ENCODE results near the gene ANKK1.

DNA sequence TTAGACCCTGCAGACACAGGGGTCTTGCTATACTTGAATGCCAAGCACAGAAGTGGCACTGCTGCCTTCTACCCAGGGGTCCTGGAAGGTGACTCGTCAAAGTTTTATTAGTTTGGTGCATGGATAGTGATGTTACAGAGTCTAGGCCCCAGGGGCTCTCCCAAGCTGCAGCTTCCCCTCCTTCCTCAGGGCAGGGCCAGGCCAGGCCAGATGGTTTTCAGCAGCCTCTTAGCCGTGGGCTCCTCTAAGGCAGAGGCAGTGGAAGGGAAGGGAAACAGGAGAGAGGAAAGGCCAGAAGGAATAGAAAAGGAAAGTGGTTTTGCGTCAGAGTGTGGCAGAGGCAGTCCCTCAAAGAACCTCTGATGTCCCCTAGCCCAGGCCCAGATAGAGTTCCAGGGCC lies 21.9 kb downstream of the ANKK1 start:
- TF ChIP-seq, protein P1, sequence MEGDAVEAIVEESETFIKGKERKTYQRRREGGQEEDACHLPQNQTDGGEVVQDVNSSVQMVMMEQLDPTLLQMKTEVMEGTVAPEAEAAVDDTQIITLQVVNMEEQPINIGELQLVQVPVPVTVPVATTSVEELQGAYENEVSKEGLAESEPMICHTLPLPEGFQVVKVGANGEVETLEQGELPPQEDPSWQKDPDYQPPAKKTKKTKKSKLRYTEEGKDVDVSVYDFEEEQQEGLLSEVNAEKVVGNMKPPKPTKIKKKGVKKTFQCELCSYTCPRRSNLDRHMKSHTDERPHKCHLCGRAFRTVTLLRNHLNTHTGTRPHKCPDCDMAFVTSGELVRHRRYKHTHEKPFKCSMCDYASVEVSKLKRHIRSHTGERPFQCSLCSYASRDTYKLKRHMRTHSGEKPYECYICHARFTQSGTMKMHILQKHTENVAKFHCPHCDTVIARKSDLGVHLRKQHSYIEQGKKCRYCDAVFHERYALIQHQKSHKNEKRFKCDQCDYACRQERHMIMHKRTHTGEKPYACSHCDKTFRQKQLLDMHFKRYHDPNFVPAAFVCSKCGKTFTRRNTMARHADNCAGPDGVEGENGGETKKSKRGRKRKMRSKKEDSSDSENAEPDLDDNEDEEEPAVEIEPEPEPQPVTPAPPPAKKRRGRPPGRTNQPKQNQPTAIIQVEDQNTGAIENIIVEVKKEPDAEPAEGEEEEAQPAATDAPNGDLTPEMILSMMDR (conservative IDR thresholded peaks at IDR 0.05 in 1 of 2, IDR thresholded peaks at IDR 0.05 in 1 of 2; ENCODE audit: extremely low read depth in 1 of 2, insufficient read depth in 1 of 2, low read depth in 1 of 2, low read length in 2 of 2) = no peak
- no peak for TF ChIP-seq EZH2 (IDR thresholded peaks at IDR 0.05; ENCODE audit: borderline replicate concordance, low read length)

All from mammary epithelial cell (primary cell).